Dendritic cell treated with granulocyte-macrophage colony-stimulating factor and Interleukin-4, amounts not matched to agents 40 ng/mL and 50 ng/mL, for 4 days (primary cell): ENCODE data around the gene BTNL3.
"Not testable (repeated sequence)": the region's sequence is repeated elsewhere in the genome, so short reads cannot be mapped to it uniquely, and the experiment has no call there.

Source experiments
- H3K27ac Mint-ChIP-seq: one replicate; pipeline ENCODE4 v1.8.0; 2022; ENCODE audit warnings: mild to moderate bottlenecking, mixed read lengths
- H3K27me3 Mint-ChIP-seq: one replicate; pipeline ENCODE4 v1.8.0; 2022; ENCODE audit warnings: mild to moderate bottlenecking, mixed read lengths
- H3K36me3 Mint-ChIP-seq: one replicate; pipeline ENCODE4 v1.8.0; 2022; ENCODE audit warnings: low read depth, mixed read lengths
- H3K4me1 Mint-ChIP-seq: one replicate; pipeline ENCODE4 v1.8.0; 2022; ENCODE audit warnings: low read depth, mixed read lengths
- H3K4me3 Mint-ChIP-seq: one replicate; pipeline ENCODE4 v1.8.0; 2022; ENCODE audit warnings: mild to moderate bottlenecking, moderate library complexity, mixed read lengths
- H3K9me3 Mint-ChIP-seq: one replicate; pipeline ENCODE4 v1.8.0; 2022; ENCODE audit warnings: mixed read lengths
- intact Hi-C: fragments of 100-400 bp; cut with micrococcal nuclease; formaldehyde crosslinking; loops from one replicate; pipeline ENCODE4 v1.15.0; 2022

The BTNL3 gene

DNA sequence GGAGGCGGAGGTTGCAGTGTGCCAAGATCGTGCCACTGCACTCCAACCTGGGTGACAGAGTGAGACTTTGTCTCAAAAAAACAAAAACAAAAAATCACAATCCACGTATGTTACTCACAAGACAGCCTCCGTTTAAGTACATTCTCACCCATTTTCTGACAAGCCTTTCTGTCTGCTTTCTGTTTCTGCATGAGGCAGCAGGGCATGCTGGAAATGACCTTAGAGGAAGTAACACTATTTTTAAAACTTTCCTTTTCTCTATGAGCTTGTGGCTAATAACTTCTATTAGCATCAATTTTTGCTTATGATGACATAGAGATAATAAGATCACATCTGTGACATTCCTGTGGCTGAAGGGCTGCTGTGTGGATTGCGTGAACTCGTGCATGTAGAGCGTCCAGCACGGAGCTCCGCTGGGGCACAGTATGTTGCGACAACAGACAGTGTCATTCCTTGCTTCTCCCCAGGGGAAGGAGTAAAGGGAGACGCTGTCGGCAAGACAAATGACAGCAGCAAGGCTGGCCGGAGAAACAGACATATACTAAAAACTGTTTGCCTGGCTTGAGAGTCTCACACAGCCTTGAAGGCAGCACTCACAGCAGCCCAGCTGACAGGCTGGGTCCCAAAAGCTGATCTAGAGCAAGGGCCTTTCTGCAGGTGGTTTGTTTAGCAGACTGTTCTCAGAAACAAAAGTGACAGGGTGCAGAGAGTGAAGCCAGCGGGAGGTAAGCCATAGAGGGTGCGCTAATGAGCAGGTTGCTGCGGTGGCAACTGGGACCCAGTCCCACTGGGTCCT, 1.6 kb downstream of the BTNL3 start:
- Mint-ChIP-seq H3K4me1 (no peaks in the 10 kb centered on the region), H3K27ac (no peak overlapping the region), H3K9me3 (peaks cover 9% of the 10 kb centered on the region), H3K4me3 (no peak overlapping the region), H3K27me3 (peaks cover 10% of the 10 kb centered on the region), H3K36me3 (no peaks in the 10 kb centered on the region)
- intact Hi-C loops = no loop called here

DNA sequence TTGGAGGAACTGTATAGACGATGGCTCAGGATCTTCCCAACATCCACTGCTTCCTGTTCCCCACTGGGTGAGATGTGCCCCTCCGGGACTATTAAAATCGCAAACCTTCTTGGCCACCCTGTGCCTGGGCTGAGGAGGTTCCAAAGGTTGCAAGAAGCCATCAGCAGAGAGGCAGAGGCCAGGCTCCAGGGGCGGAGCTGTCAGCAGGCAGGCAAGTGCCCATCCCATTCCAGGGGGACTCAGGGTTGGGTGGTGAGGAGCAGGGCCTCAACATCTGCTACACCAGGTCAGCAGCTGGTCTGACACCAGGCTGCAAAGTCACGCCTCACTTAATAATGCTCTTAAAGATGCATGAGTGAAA, 2.2 kb downstream of the BTNL3 start:
- no peak overlapping the region for H3K27ac Mint-ChIP-seq
- intact Hi-C loops = no loop called here
- no peaks in the 10 kb centered on the region for H3K4me1 Mint-ChIP-seq
- H3K9me3 Mint-ChIP-seq = peaks cover 9% of the 10 kb centered on the region
- no peaks in the 10 kb centered on the region for H3K36me3 Mint-ChIP-seq
- peaks cover 10% of the 10 kb centered on the region for H3K27me3 Mint-ChIP-seq
- H3K4me3 Mint-ChIP-seq = no peak overlapping the region

DNA sequence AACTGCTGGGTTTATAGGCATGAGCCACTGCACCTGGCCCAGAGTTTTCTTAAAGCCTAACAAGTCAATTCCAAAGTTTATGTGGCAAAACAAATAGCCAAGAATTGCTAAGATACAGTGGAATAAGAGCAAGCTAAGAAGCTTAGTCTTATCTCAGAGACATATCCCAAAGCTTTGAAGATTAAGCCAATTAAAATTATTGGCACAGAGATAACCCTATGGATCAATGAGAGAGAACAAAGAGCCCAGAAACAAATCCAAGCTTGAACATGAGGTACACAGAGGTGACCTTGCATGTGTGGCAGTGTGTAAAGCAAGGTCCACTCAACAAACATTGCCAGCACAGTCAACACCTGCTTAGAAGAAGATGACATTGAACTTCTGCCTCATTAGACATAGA, 13.3 kb downstream of the BTNL3 start:
- intact Hi-C loops = no loop called here
- no peaks in the 10 kb centered on the region for H3K36me3 Mint-ChIP-seq
- H3K4me3 Mint-ChIP-seq = no peak overlapping the region
- H3K9me3 Mint-ChIP-seq = no peaks in the 10 kb centered on the region
- peaks cover 3% of the 10 kb centered on the region for H3K27me3 Mint-ChIP-seq
- no peak overlapping the region for H3K27ac Mint-ChIP-seq
- H3K4me1 Mint-ChIP-seq = peaks cover 7% of the 10 kb centered on the region

DNA sequence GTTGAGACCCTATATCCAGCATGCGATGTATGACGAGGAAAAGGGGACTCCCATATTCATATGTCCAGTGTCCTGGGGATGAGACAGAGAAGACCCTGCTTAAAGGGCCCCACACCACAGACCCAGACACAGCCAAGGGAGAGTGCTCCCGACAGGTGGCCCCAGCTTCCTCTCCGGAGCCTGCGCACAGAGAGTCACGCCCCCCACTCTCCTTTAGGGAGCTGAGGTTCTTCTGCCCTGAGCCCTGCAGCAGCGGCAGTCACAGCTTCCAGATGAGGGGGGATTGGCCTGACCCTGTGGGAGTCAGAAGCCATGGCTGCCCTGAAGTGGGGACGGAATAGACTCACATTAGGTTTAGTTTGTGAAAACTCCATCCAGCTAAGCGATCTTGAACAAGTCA, 17.1 kb downstream of the BTNL3 start:
- no peaks in the 10 kb centered on the region for H3K36me3 Mint-ChIP-seq
- no peak overlapping the region for H3K27ac Mint-ChIP-seq
- no peaks in the 10 kb centered on the region for H3K9me3 Mint-ChIP-seq
- peaks cover 7% of the 10 kb centered on the region for H3K4me1 Mint-ChIP-seq
- intact Hi-C loops = loop anchor here (2.0 kb wide), 1 partner anchor 59 kb away; no protein-coding TSS in a partner anchor
- no peak overlapping the region for H3K4me3 Mint-ChIP-seq
- H3K27me3 Mint-ChIP-seq = peaks cover 5% of the 10 kb centered on the region

DNA sequence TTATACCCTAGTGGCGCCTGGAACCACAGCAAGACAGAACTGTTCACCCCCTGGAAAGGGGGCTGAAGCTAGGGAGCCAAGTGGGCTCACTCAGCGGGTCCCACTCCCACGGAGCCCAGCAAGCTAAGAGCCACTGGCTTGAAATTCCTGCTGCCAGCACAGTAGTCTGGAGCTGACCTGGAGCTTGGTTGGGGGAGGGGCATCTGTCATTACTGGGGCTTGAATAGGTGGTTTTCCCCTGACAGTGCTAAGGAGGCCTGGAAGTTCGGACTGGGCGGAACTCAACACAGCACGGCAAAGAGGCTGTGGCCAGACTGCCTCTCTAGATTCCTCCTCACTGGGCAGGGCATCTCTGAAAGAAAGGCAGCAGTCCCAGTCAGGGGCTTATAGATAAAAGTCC, 19.5 kb downstream of the BTNL3 start:
- intact Hi-C loops = no loop called here
- Mint-ChIP-seq H3K4me3 (no peak overlapping the region), H3K27me3 (peaks cover 10% of the 10 kb centered on the region), H3K36me3 (no peaks in the 10 kb centered on the region), H3K27ac (no peak overlapping the region), H3K9me3 (no peaks in the 10 kb centered on the region), H3K4me1 (peaks cover 7% of the 10 kb centered on the region)

DNA sequence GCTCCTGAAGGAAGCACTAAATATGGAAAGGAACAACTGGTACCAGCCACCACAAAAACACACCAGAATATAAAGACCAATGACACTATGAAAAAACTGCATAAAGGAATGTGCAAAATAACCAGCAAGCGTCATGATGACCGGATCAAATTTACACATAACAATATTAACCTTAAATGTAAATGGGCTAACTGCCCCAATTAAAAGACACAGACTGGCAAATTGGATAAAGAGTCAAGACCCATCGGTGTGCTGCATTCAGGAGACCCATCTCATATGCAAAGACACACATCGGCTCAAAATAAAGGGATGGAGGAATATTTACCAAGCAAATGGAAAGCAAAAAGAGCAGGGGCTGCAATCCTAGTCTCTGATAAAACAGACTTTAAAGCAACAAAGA, 21.4 kb downstream of the BTNL3 start:
- H3K36me3 Mint-ChIP-seq, H3K4me3 Mint-ChIP-seq, intact Hi-C loops, H3K27me3 Mint-ChIP-seq, H3K27ac Mint-ChIP-seq, H3K9me3 Mint-ChIP-seq, H3K4me1 Mint-ChIP-seq: not testable (repeated sequence)

DNA sequence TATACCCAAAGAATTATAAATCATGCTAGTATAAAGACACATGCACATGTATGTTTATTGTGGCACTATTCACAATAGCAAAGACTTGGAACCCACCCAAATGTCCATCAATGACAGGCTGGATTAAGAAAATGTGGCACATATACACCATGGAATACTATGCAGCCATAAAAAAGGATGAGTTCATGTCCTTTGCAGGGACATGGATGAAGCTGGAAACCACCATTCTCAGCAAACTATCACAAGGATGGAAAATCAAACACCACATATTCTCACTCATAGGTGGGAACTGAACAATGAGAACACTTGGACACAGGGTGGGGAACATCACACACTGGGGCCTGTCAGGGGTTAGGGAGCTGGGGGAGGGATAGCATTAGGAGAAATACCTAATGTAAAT, 26.0 kb downstream of the BTNL3 start:
- not testable (repeated sequence) for H3K4me3 Mint-ChIP-seq

DNA sequence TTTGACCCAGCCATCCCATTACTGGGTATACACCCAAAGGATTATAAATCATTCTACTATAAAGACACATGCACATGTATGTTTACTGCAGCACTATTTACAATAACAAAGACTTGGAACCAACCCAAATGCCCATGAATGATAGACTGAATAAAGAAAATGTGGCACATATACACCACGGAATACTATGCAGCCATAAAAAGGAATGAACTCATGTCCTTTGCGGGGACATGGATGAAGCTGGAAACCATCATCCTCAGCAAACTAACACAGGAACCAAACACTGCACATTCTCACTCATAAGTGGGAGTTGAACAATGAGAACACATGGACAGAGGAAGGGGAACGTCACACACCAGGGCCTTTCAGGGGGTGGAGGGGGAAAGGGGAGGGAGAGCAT, 28.8 kb downstream of the BTNL3 start:
- H3K27me3 Mint-ChIP-seq, H3K36me3 Mint-ChIP-seq, H3K4me1 Mint-ChIP-seq, H3K4me3 Mint-ChIP-seq, intact Hi-C loops, H3K27ac Mint-ChIP-seq: not testable (repeated sequence)
- peaks cover 31% of the 10 kb centered on the region for H3K9me3 Mint-ChIP-seq

More for the DNA sequence above, 26.0 kb downstream of the BTNL3 start:
- H3K27me3 Mint-ChIP-seq, H3K9me3 Mint-ChIP-seq, intact Hi-C loops, H3K4me1 Mint-ChIP-seq, H3K36me3 Mint-ChIP-seq, H3K27ac Mint-ChIP-seq: not testable (repeated sequence)

DNA sequence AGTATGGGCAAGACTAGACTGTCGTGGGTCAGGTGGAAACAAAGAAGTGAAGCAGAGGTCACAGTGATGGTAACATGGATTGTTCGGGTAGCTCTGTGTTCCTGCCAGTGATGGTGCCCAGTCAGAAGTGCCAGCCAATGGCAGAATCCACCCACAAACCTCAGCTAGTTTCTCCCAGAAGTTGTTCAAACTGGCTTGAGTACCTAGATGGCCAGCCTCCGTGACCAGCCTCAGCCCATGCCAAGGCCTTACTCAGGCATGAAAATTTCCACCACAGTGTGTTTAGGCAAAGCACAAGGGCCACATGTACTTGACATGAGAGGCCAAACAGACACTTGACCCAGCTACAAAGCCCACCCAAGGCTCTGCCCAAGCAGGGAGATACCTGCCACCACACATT, 32.0 kb downstream of the BTNL3 start:
- H3K9me3 Mint-ChIP-seq = peaks cover 49% of the 10 kb centered on the region
- no peak overlapping the region for H3K4me3 Mint-ChIP-seq
- no peak overlapping the region for H3K27ac Mint-ChIP-seq
- no peaks in the 10 kb centered on the region for H3K36me3 Mint-ChIP-seq
- H3K27me3 Mint-ChIP-seq = peaks cover 5% of the 10 kb centered on the region
- intact Hi-C loops = no loop called here
- no peaks in the 10 kb centered on the region for H3K4me1 Mint-ChIP-seq

DNA sequence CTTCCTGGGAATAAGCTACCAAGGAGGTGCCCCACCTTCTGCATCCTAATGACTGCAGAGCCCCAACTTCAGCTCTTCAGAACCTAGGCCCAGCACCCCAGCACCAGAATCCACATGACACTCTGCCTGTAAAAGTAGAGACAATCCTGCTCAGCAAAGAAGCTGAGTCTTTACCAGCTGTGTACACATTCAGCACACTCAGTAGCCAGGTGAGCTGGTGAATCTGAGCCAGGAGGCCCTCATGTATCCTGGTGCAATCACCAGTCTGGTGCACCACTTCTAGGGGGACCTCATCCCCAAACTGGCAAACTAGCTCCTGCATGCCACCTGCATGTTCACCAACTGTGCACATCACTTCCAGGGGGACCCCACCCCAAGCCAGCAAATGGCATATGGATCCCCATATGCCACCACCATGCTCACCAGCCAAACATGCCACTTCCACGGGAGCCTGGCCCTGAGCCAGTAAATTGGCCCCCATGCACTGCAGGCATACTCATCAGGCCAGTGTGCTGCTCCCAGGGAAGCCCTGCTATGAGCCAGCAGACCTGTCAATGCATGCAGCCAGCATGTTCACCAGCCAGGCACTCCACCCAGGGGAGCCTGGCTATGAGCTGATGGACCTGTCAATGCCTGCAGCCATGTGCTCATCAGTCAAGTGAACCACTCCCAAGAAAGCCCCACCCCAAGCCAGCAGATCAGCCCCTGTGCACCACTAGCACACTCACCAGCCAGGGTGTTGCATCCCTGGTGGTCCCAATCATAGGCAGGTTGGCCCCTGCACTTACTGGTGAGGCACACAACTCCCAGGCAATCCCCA, 35.8 kb downstream of the BTNL3 start:
- Mint-ChIP-seq H3K4me3 (no peak overlapping the region), H3K27ac (no peak overlapping the region), H3K9me3 (peaks cover 48% of the 10 kb centered on the region), H3K27me3 (peaks cover 4% of the 10 kb centered on the region), H3K4me1 (no peaks in the 10 kb centered on the region), H3K36me3 (no peaks in the 10 kb centered on the region)
- intact Hi-C loops = no loop called here

DNA sequence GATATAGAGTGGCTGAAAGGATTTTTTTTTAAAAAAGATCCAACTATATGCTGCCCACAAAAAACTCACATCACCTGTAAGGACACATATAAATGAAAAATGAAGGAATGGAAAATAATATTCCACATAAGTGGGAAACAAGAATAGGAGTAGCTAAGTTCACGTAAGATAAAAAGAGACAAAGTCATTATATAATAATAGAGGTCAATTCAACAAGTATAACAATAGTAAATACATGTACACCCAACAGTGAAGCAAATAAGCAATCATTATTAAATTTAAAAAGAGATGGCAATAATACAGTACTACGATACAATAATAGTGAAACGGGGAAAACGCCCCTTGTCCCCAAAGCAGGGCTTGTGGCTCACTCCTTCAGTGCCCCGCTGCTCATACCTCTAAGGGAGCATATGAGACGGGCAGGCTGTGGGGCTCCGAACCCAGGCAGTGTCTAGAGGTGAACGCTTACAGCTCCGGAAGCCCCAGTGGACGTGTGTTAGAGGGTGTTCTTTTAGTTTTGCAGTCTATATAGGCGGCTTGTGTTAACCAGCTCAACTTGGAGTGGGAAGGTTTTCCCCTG, 38.9 kb downstream of the BTNL3 start:
- Mint-ChIP-seq H3K27me3 (peaks cover 7% of the 10 kb centered on the region), H3K4me1 (no peaks in the 10 kb centered on the region), H3K27ac (no peak overlapping the region), H3K9me3 (peaks cover 27% of the 10 kb centered on the region), H3K4me3 (no peak overlapping the region), H3K36me3 (no peaks in the 10 kb centered on the region)
- intact Hi-C loops = no loop called here

DNA sequence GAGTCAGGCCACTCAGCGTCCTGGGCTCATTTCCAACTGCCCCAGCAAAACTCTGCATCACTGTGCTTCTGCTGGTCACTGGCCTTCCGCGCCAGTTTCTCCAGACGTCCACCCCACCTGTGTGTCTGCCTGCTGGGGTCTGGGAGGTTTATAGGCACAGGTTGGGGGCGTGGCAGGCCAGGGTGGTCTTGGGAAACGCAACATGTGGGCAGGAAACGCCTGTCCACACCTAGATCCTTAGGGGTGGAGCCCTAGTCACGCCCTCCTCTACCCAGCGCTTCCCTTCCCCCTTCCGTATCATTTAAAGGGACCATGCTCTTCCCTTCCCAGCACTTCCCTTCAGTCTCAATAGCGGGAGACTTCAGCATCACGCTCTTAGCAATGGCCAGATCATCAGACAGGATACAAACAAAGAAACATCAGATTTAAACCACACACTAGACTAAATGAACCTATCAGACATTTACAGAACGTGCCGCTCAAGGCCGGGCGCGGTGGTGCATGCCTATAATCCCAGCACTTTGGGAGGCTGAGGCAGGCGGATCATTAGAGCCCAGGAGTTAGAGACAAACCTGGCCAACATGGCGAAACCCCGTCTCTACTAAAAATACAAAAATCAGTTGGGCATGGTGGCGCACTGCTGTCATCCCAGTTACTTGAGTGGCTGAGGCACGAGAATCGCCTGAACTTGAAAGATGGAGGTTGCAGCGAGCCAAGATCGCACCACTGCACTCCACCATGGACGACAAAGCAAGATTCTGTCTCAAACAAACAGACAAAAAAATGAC, 39.6 kb downstream of the BTNL3 start:
- Mint-ChIP-seq H3K36me3 (no peaks in the 10 kb centered on the region), H3K4me3 (no peak overlapping the region), H3K27ac (no peak overlapping the region), H3K4me1 (no peaks in the 10 kb centered on the region), H3K9me3 (peaks cover 20% of the 10 kb centered on the region), H3K27me3 (peaks cover 7% of the 10 kb centered on the region)
- intact Hi-C loops = no loop called here

DNA sequence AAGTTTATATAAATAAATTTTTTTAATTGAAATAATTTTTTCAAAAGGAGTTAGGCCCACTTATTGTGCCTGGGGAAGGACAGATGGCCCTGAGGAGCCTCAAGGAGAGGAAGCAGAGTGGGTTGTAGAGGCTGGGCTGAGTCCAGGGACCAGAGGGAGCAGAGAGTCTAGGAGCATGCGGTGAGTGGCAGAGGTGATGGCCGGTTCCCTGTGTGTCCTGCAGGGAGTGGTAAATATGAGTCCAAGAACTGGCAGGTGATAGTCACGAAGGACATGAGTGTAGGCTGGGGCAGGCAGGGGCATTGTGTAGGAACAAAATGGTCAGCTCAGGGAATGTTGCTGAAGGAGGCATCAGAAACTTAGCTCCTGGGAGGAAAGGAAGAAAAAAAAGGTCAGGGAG, 43.1 kb downstream of the BTNL3 start:
- H3K27ac Mint-ChIP-seq = no peak overlapping the region
- H3K27me3 Mint-ChIP-seq = peaks cover 7% of the 10 kb centered on the region
- H3K4me1 Mint-ChIP-seq = no peaks in the 10 kb centered on the region
- H3K36me3 Mint-ChIP-seq = no peaks in the 10 kb centered on the region
- intact Hi-C loops = no loop called here
- H3K4me3 Mint-ChIP-seq = no peak overlapping the region
- H3K9me3 Mint-ChIP-seq = peaks cover 5% of the 10 kb centered on the region
